ENCODE data around the gene KPNA1. TPM values are rescaled to one million over a fixed set of nuclear protein-coding genes. Genes with fewer than 3 reads are reported as not detected.
A peak's percentile ranks its signal among the peaks of the same experiment; 100 is the strongest.

Gene KPNA1
- total RNA-seq, result 107 TPM
- long read RNA-seq, full-length matches to known transcripts, result 100 of 131 reads
- long read RNA-seq, partial matches to known transcripts, result 14 of 131 reads
- long read RNA-seq, other reads (novel, unspliced or antisense), result 17 of 131 reads

GRCh38 chr3:122514123-122515019, at the start of gene KPNA1:
TSS of gene KPNA1 (minus strand) at chr3:122514939. CDS start at chr3:122496565, 18,374 bp downstream.
- peak; percentile 95 for DNase-seq (ENCODE audit: low spot score)

- peak; percentile 95 for DNase-seq (ENCODE audit: low spot score)
Observed at GRCh38 chr3:122564155-122564912, 49.6 kb upstream of the KPNA1 start, which contains the start of the genes DTX3L and PARP9. TSS of gene DTX3L (plus strand) at chr3:122564338. CDS start at chr3:122564427, 89 bp downstream. TSS of gene PARP9 (minus strand) at chr3:122564300. CDS start at chr3:122559620, 4,680 bp downstream.

GRCh38 chr3:122563717-122564025, 48.9 kb upstream of the KPNA1 start:
- DNase-seq (ENCODE audit: low spot score), result no peak

GRCh38 chr3:122562923-122563716, 48.4 kb upstream of the KPNA1 start:
- DNase-seq (ENCODE audit: low spot score), result no peak

GRCh38 chr3:122560680-122561079, 45.9 kb upstream of the KPNA1 start:
- DNase-seq (ENCODE audit: low spot score), result no peak

- DNase-seq (ENCODE audit: low spot score), result no peak
Observed at GRCh38 chr3:122559906-122560305, 45.2 kb upstream of the KPNA1 start.

- no peak for DNase-seq (ENCODE audit: low spot score)
Observed at GRCh38 chr3:122558605-122559004, 43.9 kb upstream of the KPNA1 start.

- no peak for DNase-seq (ENCODE audit: low spot score)
Observed at GRCh38 chr3:122557356-122557755, 42.6 kb upstream of the KPNA1 start.

GRCh38 chr3:122555275-122556071, 40.7 kb upstream of the KPNA1 start:
- no peak for DNase-seq (ENCODE audit: low spot score)

GRCh38 chr3:122553171-122553570, 38.4 kb upstream of the KPNA1 start:
- no peak for DNase-seq (ENCODE audit: low spot score)

GRCh38 chr3:122548619-122549018, 33.9 kb upstream of the KPNA1 start:
- DNase-seq (ENCODE audit: low spot score), result no peak

GRCh38 chr3:122548076-122548475, 33.3 kb upstream of the KPNA1 start:
- no peak for DNase-seq (ENCODE audit: low spot score)

GRCh38 chr3:122546151-122546550, 31.4 kb upstream of the KPNA1 start:
- no peak for DNase-seq (ENCODE audit: low spot score)

GRCh38 chr3:122538956-122539490, 24.3 kb upstream of the KPNA1 start:
- no peak for DNase-seq (ENCODE audit: low spot score)

GRCh38 chr3:122536632-122537001, 21.9 kb upstream of the KPNA1 start:
- DNase-seq (ENCODE audit: low spot score), result no peak

GRCh38 chr3:122535964-122536631, 21.4 kb upstream of the KPNA1 start:
- DNase-seq (ENCODE audit: low spot score), result no peak

- no peak for DNase-seq (ENCODE audit: low spot score)
Observed at GRCh38 chr3:122533931-122534334, 19.2 kb upstream of the KPNA1 start.

GRCh38 chr3:122533480-122533879, 18.7 kb upstream of the KPNA1 start:
- DNase-seq (ENCODE audit: low spot score), result no peak

GRCh38 chr3:122530164-122530563, 15.4 kb upstream of the KPNA1 start:
- DNase-seq (ENCODE audit: low spot score), result no peak

GRCh38 chr3:122523317-122523716, 8.6 kb upstream of the KPNA1 start:
- no peak for DNase-seq (ENCODE audit: low spot score)
